ENCODE results near the gene HTR4. TPM values are rescaled to one million over a fixed set of nuclear protein-coding genes. Genes with fewer than 3 reads are reported as not detected.

HTR4 gene
- polyA plus RNA-seq, 2 of the 4 experiments (the other 2 are of a cell fraction), result not detected

DNA sequence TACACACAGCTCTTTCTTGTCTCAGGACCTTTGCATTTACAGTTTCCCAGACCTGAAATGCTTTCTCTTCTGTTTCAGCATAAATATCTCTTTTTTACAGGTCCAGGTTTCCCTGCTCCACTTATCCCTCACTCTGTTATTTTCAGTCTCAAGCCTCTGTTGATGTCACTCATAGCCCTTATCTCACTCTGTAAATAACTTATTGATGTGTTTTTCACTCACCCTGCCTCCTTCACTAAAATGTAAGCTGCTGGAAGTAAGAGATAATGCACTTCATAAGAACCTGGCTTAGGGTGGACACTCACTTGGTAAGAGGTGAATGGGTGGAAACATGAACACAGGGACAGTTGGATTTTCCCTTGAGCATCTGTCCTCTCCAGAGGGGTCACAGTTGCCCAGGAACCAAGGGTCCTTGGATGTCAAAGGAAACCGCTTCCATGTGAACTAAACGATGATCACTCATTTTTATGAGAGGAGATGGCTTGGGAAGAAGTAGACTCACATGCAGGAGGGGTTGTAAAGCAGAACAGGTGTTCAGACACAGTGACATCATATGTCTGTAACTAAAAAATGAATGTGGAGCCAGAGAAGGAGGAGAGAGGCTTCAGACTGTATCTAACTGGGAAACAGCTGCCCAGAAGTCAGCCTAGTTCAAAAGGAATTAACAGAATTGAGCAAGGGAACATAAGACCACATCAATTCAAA, 5.5 kb upstream of the HTR4 start:
- no peak overlapping the region for H3K4me2 ChIP-seq
- H3K4me1 ChIP-seq, result no peaks in the 10 kb centered on the region
- DNase-seq (ENCODE audit: low read depth in 1 of 2, low spot score in 1 of 2), result no peak
- ChIA-PET CTCF (interaction anchor here (1.3 kb wide), 1 partner anchor 176 kb away, joined by 3 read pairs; no protein-coding TSS in a partner anchor), POLR2A (no interaction called here)
- no peak for TF ChIP-seq FOXS1 (CRISPR knock-in tag; IDR thresholded peaks at IDR 0.05)
- TF ChIP-seq ZNF302 (CRISPR knock-in tag; IDR thresholded peaks at IDR 0.05), result no peak
- no peak for TF ChIP-seq HEYL (CRISPR knock-in tag; IDR thresholded peaks at IDR 0.05)
- TF ChIP-seq ZC3H11A (IDR thresholded peaks at IDR 0.05), result no peak
- TF ChIP-seq, protein P1, sequence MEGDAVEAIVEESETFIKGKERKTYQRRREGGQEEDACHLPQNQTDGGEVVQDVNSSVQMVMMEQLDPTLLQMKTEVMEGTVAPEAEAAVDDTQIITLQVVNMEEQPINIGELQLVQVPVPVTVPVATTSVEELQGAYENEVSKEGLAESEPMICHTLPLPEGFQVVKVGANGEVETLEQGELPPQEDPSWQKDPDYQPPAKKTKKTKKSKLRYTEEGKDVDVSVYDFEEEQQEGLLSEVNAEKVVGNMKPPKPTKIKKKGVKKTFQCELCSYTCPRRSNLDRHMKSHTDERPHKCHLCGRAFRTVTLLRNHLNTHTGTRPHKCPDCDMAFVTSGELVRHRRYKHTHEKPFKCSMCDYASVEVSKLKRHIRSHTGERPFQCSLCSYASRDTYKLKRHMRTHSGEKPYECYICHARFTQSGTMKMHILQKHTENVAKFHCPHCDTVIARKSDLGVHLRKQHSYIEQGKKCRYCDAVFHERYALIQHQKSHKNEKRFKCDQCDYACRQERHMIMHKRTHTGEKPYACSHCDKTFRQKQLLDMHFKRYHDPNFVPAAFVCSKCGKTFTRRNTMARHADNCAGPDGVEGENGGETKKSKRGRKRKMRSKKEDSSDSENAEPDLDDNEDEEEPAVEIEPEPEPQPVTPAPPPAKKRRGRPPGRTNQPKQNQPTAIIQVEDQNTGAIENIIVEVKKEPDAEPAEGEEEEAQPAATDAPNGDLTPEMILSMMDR (IDR thresholded peaks at IDR 0.05), result no peak
- TF ChIP-seq FOSB (CRISPR knock-in tag; IDR thresholded peaks at IDR 0.05), result no peak
- no peak for TF ChIP-seq HDAC2 (IDR thresholded peaks at IDR 0.05)
- TF ChIP-seq EP300 (IDR thresholded peaks at IDR 0.05), result no peak
- no peak for TF ChIP-seq CHD2 (IDR thresholded peaks at IDR 0.05; ENCODE audit: low read length, partially characterized antibody)
- no peak for TF ChIP-seq CHD4 (IDR thresholded peaks at IDR 0.05; ENCODE audit: borderline replicate concordance)
- TF ChIP-seq, protein P2, sequence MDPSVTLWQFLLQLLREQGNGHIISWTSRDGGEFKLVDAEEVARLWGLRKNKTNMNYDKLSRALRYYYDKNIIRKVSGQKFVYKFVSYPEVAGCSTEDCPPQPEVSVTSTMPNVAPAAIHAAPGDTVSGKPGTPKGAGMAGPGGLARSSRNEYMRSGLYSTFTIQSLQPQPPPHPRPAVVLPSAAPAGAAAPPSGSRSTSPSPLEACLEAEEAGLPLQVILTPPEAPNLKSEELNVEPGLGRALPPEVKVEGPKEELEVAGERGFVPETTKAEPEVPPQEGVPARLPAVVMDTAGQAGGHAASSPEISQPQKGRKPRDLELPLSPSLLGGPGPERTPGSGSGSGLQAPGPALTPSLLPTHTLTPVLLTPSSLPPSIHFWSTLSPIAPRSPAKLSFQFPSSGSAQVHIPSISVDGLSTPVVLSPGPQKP (IDR thresholded peaks at IDR 0.05; ENCODE audit: low read depth, low read length), result no peak
- TF ChIP-seq TP53 (CRISPR knock-in tag; IDR thresholded peaks at IDR 0.05), result no peak
- TF ChIP-seq, protein P3, sequence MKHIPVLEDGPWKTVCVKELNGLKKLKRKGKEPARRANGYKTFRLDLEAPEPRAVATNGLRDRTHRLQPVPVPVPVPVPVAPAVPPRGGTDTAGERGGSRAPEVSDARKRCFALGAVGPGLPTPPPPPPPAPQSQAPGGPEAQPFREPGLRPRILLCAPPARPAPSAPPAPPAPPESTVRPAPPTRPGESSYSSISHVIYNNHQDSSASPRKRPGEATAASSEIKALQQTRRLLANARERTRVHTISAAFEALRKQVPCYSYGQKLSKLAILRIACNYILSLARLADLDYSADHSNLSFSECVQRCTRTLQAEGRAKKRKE (CRISPR knock-in tag; IDR thresholded peaks at IDR 0.05; ENCODE audit: low read depth), result no peak
- no peak for FAIRE-seq
- WGBS (ENCODE audit: missing lambda C conversion rate), result 11% methylated on average over 2 of the region's 2 CpGs
- no peak overlapping the region for H3K4me3 ChIP-seq
- no peak overlapping the region for H3K27ac ChIP-seq
- ATAC-seq, result no peak
- H3K9me3 ChIP-seq, result no peaks in the 10 kb centered on the region

DNA sequence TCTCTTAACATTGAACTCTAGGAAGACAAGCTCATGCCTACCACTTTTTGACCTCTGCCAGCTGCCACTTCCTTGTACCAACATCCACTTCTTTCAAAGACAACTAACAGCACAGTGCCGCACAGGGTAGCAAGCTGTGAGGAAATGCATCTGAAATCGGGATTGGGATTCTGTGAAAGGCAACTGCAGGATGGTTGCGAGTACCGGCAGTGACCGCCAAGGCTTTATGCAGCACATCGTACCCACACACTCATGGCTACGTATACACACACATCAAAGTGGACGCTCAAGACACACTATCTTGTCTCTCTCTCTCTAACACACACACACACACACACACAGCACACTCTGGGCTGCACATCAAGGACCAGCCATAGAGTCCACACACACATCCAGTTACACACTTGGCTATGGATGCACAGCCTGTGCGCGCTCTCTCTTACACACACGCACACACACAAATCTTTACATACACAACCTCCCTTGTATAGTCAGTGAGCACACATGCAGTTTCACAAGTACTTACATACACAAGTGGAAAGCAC, 964 bp downstream of the HTR4 start:
- POLR2A ChIA-PET, result no interaction called here
- no peak for FAIRE-seq
- no peak overlapping the region for H3K27ac ChIP-seq

More for the DNA sequence above, 964 bp downstream of the HTR4 start:
- H3K4me2 ChIP-seq, result no peak overlapping the region
- 59% methylated on average over 11 of the region's 11 CpGs for WGBS (ENCODE audit: missing lambda C conversion rate)
- no peaks in the 10 kb centered on the region for H3K9me3 ChIP-seq
- no peaks in the 10 kb centered on the region for H3K4me1 ChIP-seq
- ATAC-seq (no peak), DNase-seq (ENCODE audit: low read depth in 1 of 2, low spot score in 1 of 2) (no peak)
- TF ChIP-seq CBX8 (IDR thresholded peaks at IDR 0.05), result no peak
- TF ChIP-seq, protein P4, sequence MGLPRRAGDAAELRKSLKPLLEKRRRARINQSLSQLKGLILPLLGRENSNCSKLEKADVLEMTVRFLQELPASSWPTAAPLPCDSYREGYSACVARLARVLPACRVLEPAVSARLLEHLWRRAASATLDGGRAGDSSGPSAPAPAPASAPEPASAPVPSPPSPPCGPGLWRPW (IDR thresholded peaks at IDR 0.05), result no peak
- no peak for TF ChIP-seq EHMT2 (IDR thresholded peaks at IDR 0.05; ENCODE audit: low read depth)
- no peak for TF ChIP-seq NFE2L2 (conservative IDR thresholded peaks at IDR 0.05; ENCODE audit: low read length)
- TF ChIP-seq, protein P5, sequence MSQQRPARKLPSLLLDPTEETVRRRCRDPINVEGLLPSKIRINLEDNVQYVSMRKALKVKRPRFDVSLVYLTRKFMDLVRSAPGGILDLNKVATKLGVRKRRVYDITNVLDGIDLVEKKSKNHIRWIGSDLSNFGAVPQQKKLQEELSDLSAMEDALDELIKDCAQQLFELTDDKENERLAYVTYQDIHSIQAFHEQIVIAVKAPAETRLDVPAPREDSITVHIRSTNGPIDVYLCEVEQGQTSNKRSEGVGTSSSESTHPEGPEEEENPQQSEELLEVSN (IDR thresholded peaks at IDR 0.05; ENCODE audit: borderline replicate concordance, low read depth), result no peak
- TF ChIP-seq HEYL (CRISPR knock-in tag; IDR thresholded peaks at IDR 0.05), result no peak
- no peak for TF ChIP-seq NPAS2 (CRISPR knock-in tag; IDR thresholded peaks at IDR 0.05; ENCODE audit: borderline replicate concordance)
- TF ChIP-seq JUNB (IDR thresholded peaks at IDR 0.05), result no peak
- no peak for TF ChIP-seq RARB (CRISPR knock-in tag; IDR thresholded peaks at IDR 0.05)
- no peak for TF ChIP-seq ESRRA (IDR thresholded peaks at IDR 0.05; ENCODE audit: borderline replicate concordance, low read length)
- no peak for TF ChIP-seq JUN (IDR thresholded peaks at IDR 0.05)
- no peak for TF ChIP-seq MYC (IDR thresholded peaks at IDR 0.05; ENCODE audit: borderline replicate concordance, low read length)
- TF ChIP-seq ZC3H11A (IDR thresholded peaks at IDR 0.05), result no peak
- TF ChIP-seq, protein P6, sequence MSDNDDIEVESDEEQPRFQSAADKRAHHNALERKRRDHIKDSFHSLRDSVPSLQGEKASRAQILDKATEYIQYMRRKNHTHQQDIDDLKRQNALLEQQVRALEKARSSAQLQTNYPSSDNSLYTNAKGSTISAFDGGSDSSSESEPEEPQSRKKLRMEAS (IDR thresholded peaks at IDR 0.05), result no peak
- TF ChIP-seq RAD21 (conservative IDR thresholded peaks at IDR 0.05 in 1 of 2, IDR thresholded peaks at IDR 0.05 in 1 of 2), result no peak
- H3K4me3 ChIP-seq, result no peak overlapping the region
- CTCF ChIA-PET, result interaction anchor here (1.6 kb wide), 1 partner anchor 615 kb away, joined by 3 read pairs; no protein-coding TSS in a partner anchor
